ENCODE data around the gene GFRA1.

- TF ChIP-seq CTCF (IDR thresholded peaks at IDR 0.05) (no peak), POLR2A (IDR thresholded peaks at IDR 0.05) (no peak)
Measured at GRCh38 chr10:116157485-116157884, 115.5 kb downstream of the GFRA1 start.

Measured in Peyer's patch (tissue), 4 donors.